IMR-90 (cell line): ENCODE data around the gene C6.

Source experiments
- CTCF ChIP-seq: conservative IDR thresholded peaks from 2 replicates; pipeline ENCODE4 v1.5.1; 2012; ENCODE audit warnings: mild to moderate bottlenecking, low read depth, low read length, improper control_type of control experiment
- POLR2A ChIP-seq: IDR thresholded peaks from 2 replicates; pipeline ENCODE4 v1.6.1; 2012; ENCODE audit warnings: mild to moderate bottlenecking, low read depth, low read length
- RCOR1 ChIP-seq: IDR thresholded peaks from 2 replicates; pipeline ENCODE4 v1.6.1; 2012; ENCODE audit warnings: mild to moderate bottlenecking, low read length, improper control_type of control experiment; ENCODE audit not compliant: insufficient replicate concordance
- TF ChIP-seq, protein P1 (sequence below): fragments of 150-350 bp; IDR thresholded peaks from 2 replicates; pipeline ENCODE4 v1.6.1; 2017; ENCODE audit warnings: mild to moderate bottlenecking, antibody characterized with exemption, low read length, low read depth

DNA sequence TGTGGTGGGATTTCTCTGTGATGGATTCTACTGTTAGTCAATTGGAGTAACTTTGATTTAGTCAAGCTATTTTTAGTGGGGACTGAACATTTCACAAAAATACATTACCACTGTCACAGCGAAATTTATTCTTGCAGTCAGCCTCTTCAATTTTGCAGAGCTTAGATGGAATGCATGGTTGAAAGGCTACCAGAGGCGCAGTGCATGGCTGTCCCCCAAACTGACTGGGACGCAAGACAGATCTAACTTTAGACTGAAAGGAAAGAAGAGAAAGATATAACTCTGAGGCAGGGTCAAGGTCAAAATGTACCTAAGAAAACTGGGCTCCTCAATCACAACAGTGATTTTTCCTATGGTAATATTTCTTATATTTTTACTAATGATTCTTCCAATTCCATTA lies 13.7 kb downstream of the C6 start:
- TF ChIP-seq CTCF (no peak), POLR2A (no peak), RCOR1 (no peak)
- TF ChIP-seq, protein P1, sequence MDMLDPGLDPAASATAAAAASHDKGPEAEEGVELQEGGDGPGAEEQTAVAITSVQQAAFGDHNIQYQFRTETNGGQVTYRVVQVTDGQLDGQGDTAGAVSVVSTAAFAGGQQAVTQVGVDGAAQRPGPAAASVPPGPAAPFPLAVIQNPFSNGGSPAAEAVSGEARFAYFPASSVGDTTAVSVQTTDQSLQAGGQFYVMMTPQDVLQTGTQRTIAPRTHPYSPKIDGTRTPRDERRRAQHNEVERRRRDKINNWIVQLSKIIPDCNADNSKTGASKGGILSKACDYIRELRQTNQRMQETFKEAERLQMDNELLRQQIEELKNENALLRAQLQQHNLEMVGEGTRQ, result no peak
